Measurements from ENCODE around the gene SLC1A5. TPM values are rescaled to one million over a fixed set of nuclear protein-coding genes. Genes with fewer than 3 reads are reported as not detected.

SLC1A5 gene
- total RNA-seq (2014; rRNA removed; shearing (Covaris generic)) (426 and 456 TPM in 2 replicates), polyA plus RNA-seq (2016; fragmentation: Nextera tagmentation; extraction: Ambion mirVana) (367 and 393 TPM in 2 replicates)

- Histone ChIP-seq H3K9ac (peak within 1 kb of the TSS; percentile 99), H3K4me1 (ENCODE audit: insufficient read depth) (peaks cover 32% of the 10 kb centered on the region), H3K27me3 (replicated peaks; ENCODE audit: insufficient read depth) (no peaks in the 10 kb centered on the region), H3K4me3 (peak within 1 kb of the TSS; percentile 94), H3K79me2 (ENCODE audit: insufficient read depth) (peaks cover 61% of the 10 kb centered on the region), H2AFZ (no peak within 1 kb of the TSS), H3K4me2 (ENCODE audit: unreplicated experiment) (peak within 1 kb of the TSS; percentile 90), H3F3A (ENCODE audit: insufficient read depth) (peaks cover 46% of the 10 kb centered on the region), H3K9me3 (ENCODE audit: low read depth) (no peaks in the 10 kb centered on the region), H3K36me3 (ENCODE audit: low read depth) (no peaks in the 10 kb centered on the region; the same call in 1 of the 2 replicates), H3K9me2 (ENCODE audit: insufficient read depth) (no peaks in the 10 kb centered on the region), H4K20me1 (ENCODE audit: insufficient read depth) (no peaks in the 10 kb centered on the region), H3K27ac (peak within 1 kb of the TSS; percentile 95)
- DNase-seq = peak; percentile 99
- TF ChIP-seq EZH2 (IDR thresholded peaks at IDR 0.05; ENCODE audit: insufficient read depth, poor library complexity, severe bottlenecking) (no peak), EZH2phosphoT487 (IDR thresholded peaks at IDR 0.05; ENCODE audit: insufficient read depth, low read depth) (no peak)
- in situ Hi-C loops (cut with MboI) = no loop called here
- 1 to 2% methylated on average over 31 to 46 of the region's 46 CpGs for WGBS, 2 experiments (ENCODE audit: low coverage in 1 of 2, low lambda C conversion rate in 2 of 2, missing lambda C conversion rate in 2 of 2)
These were observed at the start of gene SLC1A5 for GRCh38 chr19:46788262-46788967. TSS of gene SLC1A5 (minus strand) at chr19:46788594. CDS start at chr19:46787965, 629 bp downstream.

- 88 to 92% methylated on average over 9 to 20 of the region's 20 CpGs for WGBS, 2 experiments (ENCODE audit: low coverage in 1 of 2, low lambda C conversion rate in 2 of 2, missing lambda C conversion rate in 2 of 2)
- Histone ChIP-seq H3K27ac (no peak overlapping the region), H3K4me3 (no peak overlapping the region), H3K4me2 (ENCODE audit: unreplicated experiment) (no peak overlapping the region), H2AFZ (no peak overlapping the region), H3K9me2 (ENCODE audit: insufficient read depth) (no peaks in the 10 kb centered on the region), H3K4me1 (ENCODE audit: insufficient read depth) (peaks cover 29% of the 10 kb centered on the region), H3F3A (ENCODE audit: insufficient read depth) (peaks cover 29% of the 10 kb centered on the region), H3K9me3 (ENCODE audit: low read depth) (no peaks in the 10 kb centered on the region), H3K36me3 (ENCODE audit: low read depth) (peaks cover 12% of the 10 kb centered on the region; the same call in 1 of the 2 replicates), H3K27me3 (replicated peaks; ENCODE audit: insufficient read depth) (no peaks in the 10 kb centered on the region), H4K20me1 (ENCODE audit: insufficient read depth) (no peaks in the 10 kb centered on the region), H3K79me2 (ENCODE audit: insufficient read depth) (peaks cover 22% of the 10 kb centered on the region), H3K9ac (no peak overlapping the region)
- DNase-seq = no peak
- in situ Hi-C loops (cut with MboI) = no loop called here
- no peak for TF ChIP-seq EZH2phosphoT487 (IDR thresholded peaks at IDR 0.05; ENCODE audit: insufficient read depth, low read depth)
- no peak for TF ChIP-seq EZH2 (IDR thresholded peaks at IDR 0.05; ENCODE audit: insufficient read depth, poor library complexity, severe bottlenecking)
These were observed 49.8 kb upstream of the SLC1A5 start for GRCh38 chr19:46838160-46838559.

- TF ChIP-seq EZH2phosphoT487 (IDR thresholded peaks at IDR 0.05; ENCODE audit: insufficient read depth, low read depth) (no peak), EZH2 (IDR thresholded peaks at IDR 0.05; ENCODE audit: insufficient read depth, poor library complexity, severe bottlenecking) (no peak)
- H3K27ac ChIP-seq = no peak overlapping the region
- H3K4me1 ChIP-seq (ENCODE audit: insufficient read depth) = peaks cover 14% of the 10 kb centered on the region
- H3K4me3 ChIP-seq = no peak overlapping the region
- no peaks in the 10 kb centered on the region for H3K9me3 ChIP-seq (ENCODE audit: low read depth)
- in situ Hi-C loops (cut with MboI) = no loop called here
- no peak overlapping the region for H2AFZ ChIP-seq
- H3F3A ChIP-seq (ENCODE audit: insufficient read depth) = peaks cover 16% of the 10 kb centered on the region
- H3K36me3 ChIP-seq (ENCODE audit: low read depth) = peaks cover 5% of the 10 kb centered on the region; the same call in 1 of the 2 replicates
- no peaks in the 10 kb centered on the region for H4K20me1 ChIP-seq (ENCODE audit: insufficient read depth)
- H3K4me2 ChIP-seq (ENCODE audit: unreplicated experiment) = no peak overlapping the region
- no peak overlapping the region for H3K9ac ChIP-seq
- no peak for DNase-seq
- WGBS, 2 experiments (ENCODE audit: low coverage in 1 of 2, low lambda C conversion rate in 2 of 2, missing lambda C conversion rate in 2 of 2) = 94 to 96% methylated on average over 6 of the region's 6 CpGs
- no peaks in the 10 kb centered on the region for H3K27me3 ChIP-seq (replicated peaks; ENCODE audit: insufficient read depth)
- no peaks in the 10 kb centered on the region for H3K9me2 ChIP-seq (ENCODE audit: insufficient read depth)
- peaks cover 8% of the 10 kb centered on the region; the same call in 1 of the 2 replicates for H3K79me2 ChIP-seq (ENCODE audit: insufficient read depth)
These were observed 46.6 kb upstream of the SLC1A5 start for GRCh38 chr19:46834984-46835383.

GRCh38 chr19:46834121-46834520 is 45.7 kb upstream of the SLC1A5 start:
- TF ChIP-seq EZH2phosphoT487 (IDR thresholded peaks at IDR 0.05; ENCODE audit: insufficient read depth, low read depth) (no peak), EZH2 (IDR thresholded peaks at IDR 0.05; ENCODE audit: insufficient read depth, poor library complexity, severe bottlenecking) (no peak)
- peak; percentile 11 for DNase-seq
- Histone ChIP-seq H3K9me3 (ENCODE audit: low read depth) (no peaks in the 10 kb centered on the region), H3F3A (ENCODE audit: insufficient read depth) (peaks cover 21% of the 10 kb centered on the region), H3K9ac (no peak overlapping the region), H4K20me1 (ENCODE audit: insufficient read depth) (no peaks in the 10 kb centered on the region), H3K9me2 (ENCODE audit: insufficient read depth) (no peaks in the 10 kb centered on the region), H3K4me1 (ENCODE audit: insufficient read depth) (peaks cover 13% of the 10 kb centered on the region), H2AFZ (no peak overlapping the region), H3K27ac (no peak overlapping the region), H3K27me3 (replicated peaks; ENCODE audit: insufficient read depth) (no peaks in the 10 kb centered on the region), H3K79me2 (ENCODE audit: insufficient read depth) (no peaks in the 10 kb centered on the region), H3K36me3 (ENCODE audit: low read depth) (no peaks in the 10 kb centered on the region; the same call in 1 of the 2 replicates), H3K4me3 (no peak overlapping the region), H3K4me2 (ENCODE audit: unreplicated experiment) (no peak overlapping the region)
- 14 to 26% methylated on average over 5 of the region's 5 CpGs for WGBS, 2 experiments (ENCODE audit: low coverage in 1 of 2, low lambda C conversion rate in 2 of 2, missing lambda C conversion rate in 2 of 2)
- in situ Hi-C loops (cut with MboI) = no loop called here

All from GM23248 (cell line).